Measurements from ENCODE around the gene LRP2. TPM values are rescaled to one million over a fixed set of nuclear protein-coding genes. Genes with fewer than 3 reads are reported as not detected.

Gene LRP2
- total RNA-seq, 1 experiment from 2014 or later: 0.59 TPM

DNA sequence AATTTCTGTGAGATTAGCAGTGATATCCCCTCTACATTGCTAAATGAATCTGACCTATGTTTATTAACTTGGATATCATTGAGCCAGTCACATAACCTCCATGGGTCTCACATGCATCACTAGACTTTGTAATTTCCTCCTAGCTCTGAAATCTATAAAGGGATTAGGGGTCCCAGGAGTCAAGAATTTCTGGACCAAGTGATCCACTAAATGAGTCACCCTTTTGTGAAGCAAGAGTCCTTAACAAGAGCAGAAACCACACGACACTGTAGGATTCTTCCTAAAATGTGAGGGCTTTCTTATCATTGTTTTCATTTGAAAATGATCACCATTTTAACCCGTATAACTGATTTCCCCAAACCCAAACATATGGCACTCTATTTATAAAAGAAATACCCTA lies 202.6 kb downstream of the LRP2 start:
- Mint-ChIP-seq H3K4me3 (no peak overlapping the region), H3K9me3 (no peaks in the 10 kb centered on the region), H3K36me3 (no peaks in the 10 kb centered on the region), H3K27me3 (ENCODE audit: low read depth) (no peaks in the 10 kb centered on the region), H3K27ac (no peak overlapping the region), H3K4me1 (0 out of 2 replicates have a peak, but pooled peaks cover 2% of the 10 kb centered on the region)
- DNase-seq (ENCODE audit: low spot score) (no peak), ATAC-seq (no peak)
- ChIA-PET POLR2A (no interaction called here), CTCF (interaction anchor here (0.6 kb wide), 1 partner anchor 293 kb away, joined by 6 read pairs; no protein-coding TSS in a partner anchor)
- TF ChIP-seq, protein P1, sequence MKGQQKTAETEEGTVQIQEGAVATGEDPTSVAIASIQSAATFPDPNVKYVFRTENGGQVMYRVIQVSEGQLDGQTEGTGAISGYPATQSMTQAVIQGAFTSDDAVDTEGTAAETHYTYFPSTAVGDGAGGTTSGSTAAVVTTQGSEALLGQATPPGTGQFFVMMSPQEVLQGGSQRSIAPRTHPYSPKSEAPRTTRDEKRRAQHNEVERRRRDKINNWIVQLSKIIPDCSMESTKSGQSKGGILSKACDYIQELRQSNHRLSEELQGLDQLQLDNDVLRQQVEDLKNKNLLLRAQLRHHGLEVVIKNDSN (CRISPR knock-in tag; IDR thresholded peaks at IDR 0.05): no peak
- TF ChIP-seq CBFB (CRISPR knock-in tag; IDR thresholded peaks at IDR 0.05; ENCODE audit: low read depth) (no peak), ERG (CRISPR knock-in tag; IDR thresholded peaks at IDR 0.05) (no peak), ZNF416 (CRISPR knock-in tag; IDR thresholded peaks at IDR 0.05) (no peak), ZNF671 (CRISPR knock-in tag; IDR thresholded peaks at IDR 0.05) (no peak), ZNF138 (CRISPR knock-in tag; conservative IDR thresholded peaks at IDR 0.05) (no peak), ZNF423 (CRISPR knock-in tag; IDR thresholded peaks at IDR 0.05) (no peak), FOXP1 (CRISPR knock-in tag; IDR thresholded peaks at IDR 0.05; ENCODE audit: borderline replicate concordance) (no peak), ZNF232 (CRISPR knock-in tag; IDR thresholded peaks at IDR 0.05) (no peak), HMGA2 (CRISPR knock-in tag; IDR thresholded peaks at IDR 0.05) (no peak), IRF1 (CRISPR knock-in tag; IDR thresholded peaks at IDR 0.05) (no peak), NFE2L1 (CRISPR knock-in tag; IDR thresholded peaks at IDR 0.05) (no peak), TCF7 (CRISPR knock-in tag; IDR thresholded peaks at IDR 0.05; ENCODE audit: low read depth) (no peak), MLX (CRISPR knock-in tag; IDR thresholded peaks at IDR 0.05) (no peak), GTF2I (CRISPR knock-in tag; conservative IDR thresholded peaks at IDR 0.05) (no peak), EMX1 (CRISPR knock-in tag; IDR thresholded peaks at IDR 0.05) (no peak)

GRCh38 chr2:169158874-169159273 lies 203.5 kb downstream of the LRP2 start:
- ATAC-seq (no peak), DNase-seq (ENCODE audit: low spot score) (no peak)
- no peak overlapping the region for H3K4me3 Mint-ChIP-seq
- H3K4me1 Mint-ChIP-seq: 0 out of 2 replicates have a peak, but pooled peaks cover 2% of the 10 kb centered on the region
- ChIA-PET CTCF (no interaction called here), POLR2A (no interaction called here)
- no peaks in the 10 kb centered on the region for H3K36me3 Mint-ChIP-seq
- H3K27me3 Mint-ChIP-seq (ENCODE audit: low read depth): no peaks in the 10 kb centered on the region
- no peak overlapping the region for H3K27ac Mint-ChIP-seq
- H3K9me3 Mint-ChIP-seq: peaks cover 4% of the 10 kb centered on the region
- TF ChIP-seq, protein P1 (CRISPR knock-in tag; IDR thresholded peaks at IDR 0.05): no peak
- TF ChIP-seq, protein P2, sequence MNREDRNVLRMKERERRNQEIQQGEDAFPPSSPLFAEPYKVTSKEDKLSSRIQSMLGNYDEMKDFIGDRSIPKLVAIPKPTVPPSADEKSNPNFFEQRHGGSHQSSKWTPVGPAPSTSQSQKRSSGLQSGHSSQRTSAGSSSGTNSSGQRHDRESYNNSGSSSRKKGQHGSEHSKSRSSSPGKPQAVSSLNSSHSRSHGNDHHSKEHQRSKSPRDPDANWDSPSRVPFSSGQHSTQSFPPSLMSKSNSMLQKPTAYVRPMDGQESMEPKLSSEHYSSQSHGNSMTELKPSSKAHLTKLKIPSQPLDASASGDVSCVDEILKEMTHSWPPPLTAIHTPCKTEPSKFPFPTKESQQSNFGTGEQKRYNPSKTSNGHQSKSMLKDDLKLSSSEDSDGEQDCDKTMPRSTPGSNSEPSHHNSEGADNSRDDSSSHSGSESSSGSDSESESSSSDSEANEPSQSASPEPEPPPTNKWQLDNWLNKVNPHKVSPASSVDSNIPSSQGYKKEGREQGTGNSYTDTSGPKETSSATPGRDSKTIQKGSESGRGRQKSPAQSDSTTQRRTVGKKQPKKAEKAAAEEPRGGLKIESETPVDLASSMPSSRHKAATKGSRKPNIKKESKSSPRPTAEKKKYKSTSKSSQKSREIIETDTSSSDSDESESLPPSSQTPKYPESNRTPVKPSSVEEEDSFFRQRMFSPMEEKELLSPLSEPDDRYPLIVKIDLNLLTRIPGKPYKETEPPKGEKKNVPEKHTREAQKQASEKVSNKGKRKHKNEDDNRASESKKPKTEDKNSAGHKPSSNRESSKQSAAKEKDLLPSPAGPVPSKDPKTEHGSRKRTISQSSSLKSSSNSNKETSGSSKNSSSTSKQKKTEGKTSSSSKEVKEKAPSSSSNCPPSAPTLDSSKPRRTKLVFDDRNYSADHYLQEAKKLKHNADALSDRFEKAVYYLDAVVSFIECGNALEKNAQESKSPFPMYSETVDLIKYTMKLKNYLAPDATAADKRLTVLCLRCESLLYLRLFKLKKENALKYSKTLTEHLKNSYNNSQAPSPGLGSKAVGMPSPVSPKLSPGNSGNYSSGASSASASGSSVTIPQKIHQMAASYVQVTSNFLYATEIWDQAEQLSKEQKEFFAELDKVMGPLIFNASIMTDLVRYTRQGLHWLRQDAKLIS (CRISPR knock-in tag; IDR thresholded peaks at IDR 0.05; ENCODE audit: borderline replicate concordance): no peak
- TF ChIP-seq JUN (CRISPR knock-in tag; IDR thresholded peaks at IDR 0.05) (no peak), FOXP1 (CRISPR knock-in tag; IDR thresholded peaks at IDR 0.05; ENCODE audit: borderline replicate concordance) (no peak)

Data from WTC11 (cell line).